Adrenal gland (tissue), 12 donors: Measurements from ENCODE around the gene DOK1. TPM values are rescaled to one million over a fixed set of nuclear protein-coding genes. Genes with fewer than 3 reads are reported as not detected.

ENCODE experiments used
- DNase-seq, 7 donors: peaks; one replicate each; pipeline ENCODE4 v3.0.0-alpha.2; 2019 to 2020
- H3K27ac ChIP-seq, 5 donors: fragments of 200-600 bp; sonication (generic) in 4 of 5; 1 replicate in 3 of 5; 2 replicates in 2 of 5; pipeline versions ENCODE4 v1.5.1 to v1.8.0; 2016 to 2020; ENCODE audit warnings: mild to moderate bottlenecking in 1 of 5
- H3K27me3 ChIP-seq: fragments of 200-600 bp; 2 replicates; pipeline ENCODE4 v1.8.0; 2021
- H3K36me3 ChIP-seq, 2 donors: fragments of 200-600 bp; replicated peaks in 1 of 2; 1 replicate in 1 of 2; 2 replicates in 1 of 2; pipeline versions ENCODE4 v1.5.1 to v1.8.0; 2018 to 2022
- H3K4me1 ChIP-seq, 2 donors: fragments of 200-600 bp; replicated peaks in 1 of 2; 1 replicate in 1 of 2; 2 replicates in 1 of 2; pipeline versions ENCODE4 v1.5.1 to v1.8.0; 2018 to 2021
- H3K4me3 ChIP-seq, 4 donors: fragments of 200-600 bp; sonication (generic) in 3 of 4; one replicate each; pipeline ENCODE4 v1.5.1; 2016 to 2018
- H3K9me3 ChIP-seq, 3 donors: fragments of 200-600 bp; sonication (generic) in 1 of 3; replicated peaks in 1 of 3; 1 replicate in 2 of 3; 2 replicates in 1 of 3; pipeline versions ENCODE4 v1.5.1 to v1.8.0; 2016 to 2021
- POLR2A ChIP-seq, 2 donors: fragments of 450-650 bp; IDR thresholded peaks; one replicate each; pipeline ENCODE4 v1.6.1; 2017; ENCODE audit warnings: antibody characterized with exemption in 2 of 2, mild to moderate bottlenecking in 2 of 2, moderate library complexity in 1 of 2
- WGBS, 4 donors: extraction: QIAGEN DNeasy Blood & Tissue Kit in 2 of 4; methylation state at CpG; one replicate each; pipeline versions ENCODE4 v1.1.5 to v1.1.7; 2013 to 2017; 5-methylcytosine and 5-hydroxymethylcytosine counted together
- intact Hi-C, 2 donors: fragments of 100-400 bp; cut with DNase I; formaldehyde crosslinking; loops; one replicate each; pipeline versions ENCODE4 v1.14.1 to v1.15.0; 2022 to 2023
- polyA plus RNA-seq, 3 donors: library from polyadenylated mRNA; stranded (reverse); fragments of 200-250 nt in 2 of 3; fragments of 350-450 nt in 1 of 3; fragmentation: Illumina TruSeq in 1 of 3; extraction: RNeasy Lipid Tissue Mini Kit (QIAGEN cat#74804) in 1 of 3; gene quantifications; one replicate each; pipeline ENCODE4 v1.2.3, GENCODE V29; 2013 to 2014
- total RNA-seq, 9 donors: library from RNA; depleted of rRNA in 4 of 9; stranded (reverse); fragments of >200 nt in 4 of 9; fragments of 120-200 nt in 1 of 9; fragmentation: NEBNext Ultra II Directional in 1 of 9; extraction: Animal tissue kit (Norgen Biotek cat#: 25700) in 1 of 9; gene quantifications; one replicate each; pipeline versions ENCODE4 v1.1.0 to v1.2.4, GENCODE V29; 2013 to 2023
- TF ChIP-seq, protein P1 (sequence below), 6 experiments: fragments of 450-650 bp in 4 of 6; fragments of 200-600 bp in 2 of 6; sonication (generic) in 1 of 6; IDR thresholded peaks; 1 replicate in 5 of 6; 2 replicates in 1 of 6; pipeline versions ENCODE4 v1.5.1 to v1.8.0; 2016 to 2021; ENCODE audit warnings: antibody characterized with exemption in 6 of 6, mild to moderate bottlenecking in 2 of 6, moderate library complexity in 1 of 6
- donor health status: healthy with polysubstance abuse.
- donor health status: Bipolar disorder and iron deficiency.
- donor health status: DM: yes; HTN: yes; CAD: no.
- donor health status: DM: no; HTN: no; CAD: no.
- donor health status: DM: no; HTN: no; CAD: no.
- donor health status: DM: yes; HTN: yes; CAD: no.

The DOK1 gene
- total and polyA plus RNA-seq, 12 donors, result 4.0 to 49.6 (median 19.9) TPM

DNA sequence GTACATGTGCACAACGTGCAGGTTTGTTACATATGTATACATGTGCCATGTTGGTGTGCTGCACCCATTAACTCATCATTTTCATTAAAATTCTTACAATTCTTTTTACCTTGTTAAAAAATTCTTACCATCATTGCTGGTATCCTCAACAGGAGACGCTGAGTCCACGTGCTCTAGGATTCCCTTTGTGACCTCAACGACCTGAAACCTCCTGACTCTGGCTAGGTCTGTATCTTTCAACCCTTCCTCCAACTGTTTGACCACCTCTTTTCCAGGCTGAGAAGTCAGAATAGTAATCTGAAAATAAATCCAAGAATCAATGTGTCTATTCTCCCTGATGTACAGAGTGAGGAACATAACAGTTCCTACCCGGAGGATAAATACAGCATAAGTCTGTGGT is 52.4 kb downstream of the DOK1 start:
- no peaks in the 10 kb centered on the region for H3K27me3 ChIP-seq

More for the DNA sequence above, 52.4 kb downstream of the DOK1 start:
- TF ChIP-seq POLR2A (IDR thresholded peaks at IDR 0.05), result no peak
- TF ChIP-seq, protein P1, sequence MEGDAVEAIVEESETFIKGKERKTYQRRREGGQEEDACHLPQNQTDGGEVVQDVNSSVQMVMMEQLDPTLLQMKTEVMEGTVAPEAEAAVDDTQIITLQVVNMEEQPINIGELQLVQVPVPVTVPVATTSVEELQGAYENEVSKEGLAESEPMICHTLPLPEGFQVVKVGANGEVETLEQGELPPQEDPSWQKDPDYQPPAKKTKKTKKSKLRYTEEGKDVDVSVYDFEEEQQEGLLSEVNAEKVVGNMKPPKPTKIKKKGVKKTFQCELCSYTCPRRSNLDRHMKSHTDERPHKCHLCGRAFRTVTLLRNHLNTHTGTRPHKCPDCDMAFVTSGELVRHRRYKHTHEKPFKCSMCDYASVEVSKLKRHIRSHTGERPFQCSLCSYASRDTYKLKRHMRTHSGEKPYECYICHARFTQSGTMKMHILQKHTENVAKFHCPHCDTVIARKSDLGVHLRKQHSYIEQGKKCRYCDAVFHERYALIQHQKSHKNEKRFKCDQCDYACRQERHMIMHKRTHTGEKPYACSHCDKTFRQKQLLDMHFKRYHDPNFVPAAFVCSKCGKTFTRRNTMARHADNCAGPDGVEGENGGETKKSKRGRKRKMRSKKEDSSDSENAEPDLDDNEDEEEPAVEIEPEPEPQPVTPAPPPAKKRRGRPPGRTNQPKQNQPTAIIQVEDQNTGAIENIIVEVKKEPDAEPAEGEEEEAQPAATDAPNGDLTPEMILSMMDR (IDR thresholded peaks at IDR 0.05), result no peak
- H3K4me1 ChIP-seq, result no peaks in the 10 kb centered on the region
- no peak overlapping the region for H3K4me3 ChIP-seq
- no peaks in the 10 kb centered on the region for H3K36me3 ChIP-seq
- no peaks in the 10 kb centered on the region for H3K9me3 ChIP-seq
- H3K27ac ChIP-seq, result no peak overlapping the region
- intact Hi-C loops, result no loop called here
- no peak for DNase-seq
- WGBS, 4 donors, result 57 to 67% (median 63%) methylated on average over 5 of the region's 5 CpGs

Other genes with a start within 250 kb of the DOK1 start
- gene SLC4A5, start 211.3 kb upstream of the DOK1 start, total RNA-seq, result 1 to 10 TPM in 1 of 9 donors, under 1 TPM in 7, not detected in 1; 0.14 to 1.3 (median 0.74) TPM
- 1 to 10 TPM in 1 of 3 donors, under 1 TPM in 2; 0.51 to 2.7 (median 0.71) TPM for gene SLC4A5, start 211.3 kb upstream of the DOK1 start, polyA plus RNA-seq
- 100 to 1,000 TPM; 106 to 188 (median 146) TPM for gene DCTN1, start 174.4 kb upstream of the DOK1 start, total RNA-seq
- 100 to 1,000 TPM; 142 to 258 (median 212) TPM for gene DCTN1, start 174.4 kb upstream of the DOK1 start, polyA plus RNA-seq
- 1 to 10 TPM in 5 of 9 donors, under 1 TPM in 4; 0.36 to 4.7 (median 1.7) TPM for gene C2orf81, start 133.1 kb upstream of the DOK1 start, total RNA-seq
- 1 to 10 TPM in 2 of 3 donors, under 1 TPM in 1; 0.46 to 7.1 (median 4.5) TPM for gene C2orf81, start 133.1 kb upstream of the DOK1 start, polyA plus RNA-seq
- gene WDR54, start 133.0 kb upstream of the DOK1 start, total RNA-seq, result 10 to 100 TPM in 7 of 9 donors, 1 to 10 TPM in 2; 7.5 to 23.9 (median 14.5) TPM
- gene WDR54, start 133.0 kb upstream of the DOK1 start, polyA plus RNA-seq, result 10 to 100 TPM in 2 of 3 donors, 1 to 10 TPM in 1; 6.4 to 20.2 (median 14.4) TPM
- 10 to 100 TPM in 8 of 9 donors, 1 to 10 TPM in 1; 9.7 to 21.2 (median 13.8) TPM for gene RTKN, start 112.8 kb upstream of the DOK1 start, total RNA-seq
- 10 to 100 TPM in 2 of 3 donors, 1 to 10 TPM in 1; 7.4 to 35.6 (median 17.3) TPM for gene RTKN, start 112.8 kb upstream of the DOK1 start, polyA plus RNA-seq
- 100 to 1,000 TPM in 1 of 9 donors, 10 to 100 TPM in 8; 13.6 to 108 (median 35.4) TPM for gene INO80B, start 99.6 kb upstream of the DOK1 start, total RNA-seq
- gene INO80B, start 99.6 kb upstream of the DOK1 start, polyA plus RNA-seq, result 100 to 1,000 TPM in 2 of 3 donors, 10 to 100 TPM in 1; 40.5 to 133 (median 124) TPM
- gene WBP1, start 96.3 kb upstream of the DOK1 start, total RNA-seq, result 100 to 1,000 TPM in 7 of 9 donors, 10 to 100 TPM in 2; 60.9 to 176 (median 114) TPM
- 100 to 1,000 TPM in 2 of 3 donors, 10 to 100 TPM in 1; 56.9 to 267 (median 244) TPM for gene WBP1, start 96.3 kb upstream of the DOK1 start, polyA plus RNA-seq
- gene MOGS, start 89.3 kb upstream of the DOK1 start, total RNA-seq, result 10 to 100 TPM; 32.9 to 72.6 (median 46.5) TPM
- gene MOGS, start 89.3 kb upstream of the DOK1 start, polyA plus RNA-seq, result 10 to 100 TPM; 25.9 to 60.7 (median 46.4) TPM
- 100 to 1,000 TPM in 6 of 9 donors, 10 to 100 TPM in 3; 30.2 to 191 (median 140) TPM for gene MRPL53, start 82.0 kb upstream of the DOK1 start, total RNA-seq
- gene MRPL53, start 82.0 kb upstream of the DOK1 start, polyA plus RNA-seq, result 100 to 1,000 TPM in 2 of 3 donors, 10 to 100 TPM in 1; 26.4 to 167 (median 129) TPM
- 10 to 100 TPM in 7 of 9 donors, 1 to 10 TPM in 2; 7.4 to 46.0 (median 13.3) TPM for gene CCDC142, start 71.7 kb upstream of the DOK1 start, total RNA-seq
- gene CCDC142, start 71.7 kb upstream of the DOK1 start, polyA plus RNA-seq, result 10 to 100 TPM in 1 of 3 donors, 1 to 10 TPM in 2; 3.2 to 17.5 (median 4.6) TPM
- 10 to 100 TPM; 12.6 to 38.6 (median 20.1) TPM for gene TTC31, start 71.6 kb upstream of the DOK1 start, total RNA-seq
- gene TTC31, start 71.6 kb upstream of the DOK1 start, polyA plus RNA-seq, result 10 to 100 TPM; 11.1 to 35.3 (median 21.7) TPM
- gene LBX2, start 55.1 kb upstream of the DOK1 start, total RNA-seq, result 1 to 10 TPM in 2 of 9 donors, under 1 TPM in 6, not detected in 1; 0.18 to 2.0 (median 0.76) TPM
- gene LBX2, start 55.1 kb upstream of the DOK1 start, polyA plus RNA-seq, result under 1 TPM in 2 of 3 donors, not detected in 1; 0.40 to 0.72 TPM
- 10 to 100 TPM; 15.4 to 38.9 (median 21.1) TPM for gene PCGF1, start 47.0 kb upstream of the DOK1 start, total RNA-seq
- 10 to 100 TPM; 35.4 to 38.3 (median 37.2) TPM for gene PCGF1, start 47.0 kb upstream of the DOK1 start, polyA plus RNA-seq
- 1 to 10 TPM in 4 of 9 donors, under 1 TPM in 1, not detected in 4; 0.46 to 3.9 (median 3.7) TPM for gene TLX2, start 40.3 kb upstream of the DOK1 start, total RNA-seq
- 10 to 100 TPM in 1 of 3 donors, 1 to 10 TPM in 1, under 1 TPM in 1; 0.75 to 22.8 (median 3.2) TPM for gene TLX2, start 40.3 kb upstream of the DOK1 start, polyA plus RNA-seq
- gene DQX1, start 28.5 kb upstream of the DOK1 start, total RNA-seq, result under 1 TPM in 2 of 9 donors, not detected in 7; 0.17 to 0.31 TPM
- gene DQX1, start 28.5 kb upstream of the DOK1 start, polyA plus RNA-seq, result under 1 TPM in 2 of 3 donors, not detected in 1; 0.17 to 0.32 TPM
- gene AUP1, start 25.0 kb upstream of the DOK1 start, total RNA-seq, result 100 to 1,000 TPM in 6 of 9 donors, 10 to 100 TPM in 3; 88.5 to 124 (median 109) TPM
- 100 to 1,000 TPM; 118 to 527 (median 329) TPM for gene AUP1, start 25.0 kb upstream of the DOK1 start, polyA plus RNA-seq
- gene HTRA2, start 24.8 kb upstream of the DOK1 start, total RNA-seq, result 10 to 100 TPM; 19.1 to 47.4 (median 37.0) TPM
- gene HTRA2, start 24.8 kb upstream of the DOK1 start, polyA plus RNA-seq, result 10 to 100 TPM; 25.6 to 42.0 (median 29.0) TPM
- 10 to 100 TPM in 7 of 9 donors, 1 to 10 TPM in 2; 7.7 to 26.4 (median 12.8) TPM for gene LOXL3, start 778 bp upstream of the DOK1 start, total RNA-seq
- gene LOXL3, start 778 bp upstream of the DOK1 start, polyA plus RNA-seq, result 10 to 100 TPM in 2 of 3 donors, 1 to 10 TPM in 1; 3.6 to 13.6 (median 11.2) TPM
- 1 to 10 TPM in 2 of 9 donors, under 1 TPM in 6, not detected in 1; 0.47 to 2.2 (median 0.88) TPM for gene M1AP, start 93.6 kb downstream of the DOK1 start, total RNA-seq
- 1 to 10 TPM in 1 of 3 donors, under 1 TPM in 2; 0.55 to 1.3 (median 0.84) TPM for gene M1AP, start 93.6 kb downstream of the DOK1 start, polyA plus RNA-seq
- 10 to 100 TPM in 1 of 9 donors, 1 to 10 TPM in 8; 1.9 to 11.3 (median 4.8) TPM for gene SEMA4F, start 99.5 kb downstream of the DOK1 start, total RNA-seq
- gene SEMA4F, start 99.5 kb downstream of the DOK1 start, polyA plus RNA-seq, result 1 to 10 TPM; 1.9 to 2.7 (median 2.1) TPM